Femur (tissue), 1 donor: Measurements from ENCODE around the gene TCHHL1.
"Not testable (repeated sequence)": the region's sequence is repeated elsewhere in the genome, so short reads cannot be mapped to it uniquely, and the experiment has no call there.

Source experiments
- DNase-seq: peaks from one replicate; pipeline ENCODE4 v3.0.0-alpha.2; 2017

Gene TCHHL1

GRCh38 chr1:152084853-152085252 lies 4.0 kb downstream of the TCHHL1 start:
- no peak for DNase-seq

DNA sequence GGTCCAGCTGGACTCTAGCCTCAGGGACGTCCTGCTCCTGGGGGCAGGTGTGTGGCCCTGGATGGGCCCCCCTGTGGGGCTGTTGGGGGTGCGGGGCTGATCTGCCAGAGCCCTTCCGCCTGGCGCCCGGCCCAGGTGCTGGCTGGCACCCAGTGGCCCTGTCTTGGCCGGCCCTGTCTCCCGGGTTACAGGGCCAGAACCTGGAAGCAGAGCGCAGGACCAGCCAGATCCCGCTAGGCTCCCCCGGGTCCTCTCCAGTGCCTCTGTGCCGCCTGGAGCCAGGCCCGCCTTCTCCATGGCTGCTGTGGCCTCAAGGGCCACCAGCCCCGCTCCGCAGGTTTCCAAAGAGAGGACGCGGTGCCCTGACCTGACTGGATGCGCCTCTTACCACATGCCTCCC lies 7.8 kb downstream of the TCHHL1 start:
- not testable (repeated sequence) for DNase-seq

DNA sequence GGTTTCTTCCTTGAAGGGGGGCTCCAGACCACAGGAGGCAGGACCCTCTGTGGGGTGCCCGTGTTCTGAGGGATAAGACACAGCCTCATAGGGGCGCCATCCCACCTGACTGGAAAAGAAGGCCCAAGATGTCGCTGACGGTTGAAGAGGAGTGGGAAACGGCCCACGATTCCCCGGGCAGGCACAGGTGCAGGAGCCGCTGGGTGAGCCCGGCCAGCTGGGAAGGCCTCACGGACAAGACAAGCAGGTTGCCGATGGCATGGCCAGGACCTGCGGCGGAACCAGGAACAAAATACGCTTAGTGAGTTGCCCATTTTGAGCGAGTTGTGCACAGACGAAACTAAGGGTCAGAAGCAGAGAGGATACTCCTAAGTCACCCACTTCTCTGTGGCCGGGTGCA lies 8.4 kb downstream of the TCHHL1 start:
- not testable (repeated sequence) for DNase-seq

DNA sequence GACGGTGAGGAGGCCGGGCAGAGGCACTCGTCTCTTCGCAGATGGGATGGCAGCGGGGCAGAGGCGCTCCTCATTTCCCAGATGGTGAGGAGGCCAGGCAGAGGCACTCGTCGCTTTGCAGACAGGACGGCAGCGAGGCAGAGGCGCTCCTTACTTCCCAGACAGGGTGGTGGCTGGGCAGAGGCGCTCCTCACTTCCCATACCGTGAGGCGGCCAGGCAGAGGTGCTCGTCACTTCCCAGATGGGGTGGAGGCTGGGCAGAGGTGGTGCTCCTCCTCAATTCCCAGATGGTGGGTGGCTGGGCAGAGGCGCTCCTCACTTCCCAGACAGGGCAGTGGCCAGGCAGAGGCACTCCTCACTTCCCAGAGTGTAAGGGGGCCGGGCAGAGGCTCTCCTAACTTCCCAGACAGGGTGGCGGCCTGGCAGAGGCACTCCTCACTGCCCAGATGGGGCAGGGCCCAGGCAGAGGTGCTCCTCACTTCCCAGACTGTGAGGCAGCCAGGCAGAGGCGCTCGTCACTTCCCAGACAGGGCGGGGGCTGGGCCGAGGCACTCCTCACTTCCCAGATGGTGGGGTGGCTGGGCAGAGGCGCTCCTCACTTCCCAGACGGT lies 9.9 kb downstream of the TCHHL1 start:
- no peak for DNase-seq

GRCh38 chr1:152072311-152072710 lies 16.6 kb downstream of the TCHHL1 start:
- DNase-seq: no peak

- no peak for DNase-seq
Observed at GRCh38 chr1:152071123-152071522, 17.7 kb downstream of the TCHHL1 start.

DNA sequence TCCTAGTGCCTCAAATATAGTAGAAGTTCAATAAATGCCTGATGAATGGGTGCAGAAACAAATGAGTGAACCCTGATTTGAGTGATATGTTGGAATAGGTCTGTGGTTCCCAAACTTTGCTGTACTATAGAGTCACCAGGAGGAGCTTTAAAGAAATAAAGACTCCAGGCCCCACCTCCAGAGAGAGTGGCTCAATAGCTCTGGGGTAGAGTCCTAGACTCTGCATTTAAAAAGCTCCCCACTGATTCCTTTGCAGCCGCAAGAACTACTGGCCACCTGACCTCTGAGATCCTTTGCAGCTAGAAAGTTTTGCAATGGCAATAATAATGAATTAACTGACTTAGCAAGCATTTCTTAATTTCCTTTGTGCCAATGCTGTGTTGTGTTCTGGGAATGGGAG lies 20.9 kb downstream of the TCHHL1 start:
- no peak for DNase-seq

DNA sequence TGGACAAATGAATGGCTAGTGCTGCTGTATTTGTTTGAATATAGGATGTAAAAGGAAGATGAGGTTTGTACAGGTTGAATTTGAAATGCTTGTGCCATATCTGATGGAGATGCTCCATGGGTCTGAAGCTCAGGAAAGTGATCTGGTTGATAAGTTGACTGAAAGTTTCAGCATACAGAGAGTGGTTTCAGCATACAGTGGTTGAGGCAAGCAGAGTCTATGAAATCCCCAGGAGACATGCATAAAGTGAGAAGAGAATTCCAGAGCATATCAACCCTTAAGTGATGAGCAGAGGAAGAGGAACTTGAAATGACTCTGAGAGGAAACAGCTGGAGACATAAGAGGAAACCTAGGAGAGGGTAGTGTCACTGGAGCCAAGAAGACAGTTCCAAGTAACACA lies 21.7 kb downstream of the TCHHL1 start:
- DNase-seq: no peak

GRCh38 chr1:152061952-152062351 lies 26.9 kb downstream of the TCHHL1 start:
- DNase-seq: no peak

GRCh38 chr1:152053375-152053774 lies 35.5 kb downstream of the TCHHL1 start:
- DNase-seq: no peak

GRCh38 chr1:152052606-152053005 lies 36.3 kb downstream of the TCHHL1 start:
- peak; percentile 85 for DNase-seq

DNA sequence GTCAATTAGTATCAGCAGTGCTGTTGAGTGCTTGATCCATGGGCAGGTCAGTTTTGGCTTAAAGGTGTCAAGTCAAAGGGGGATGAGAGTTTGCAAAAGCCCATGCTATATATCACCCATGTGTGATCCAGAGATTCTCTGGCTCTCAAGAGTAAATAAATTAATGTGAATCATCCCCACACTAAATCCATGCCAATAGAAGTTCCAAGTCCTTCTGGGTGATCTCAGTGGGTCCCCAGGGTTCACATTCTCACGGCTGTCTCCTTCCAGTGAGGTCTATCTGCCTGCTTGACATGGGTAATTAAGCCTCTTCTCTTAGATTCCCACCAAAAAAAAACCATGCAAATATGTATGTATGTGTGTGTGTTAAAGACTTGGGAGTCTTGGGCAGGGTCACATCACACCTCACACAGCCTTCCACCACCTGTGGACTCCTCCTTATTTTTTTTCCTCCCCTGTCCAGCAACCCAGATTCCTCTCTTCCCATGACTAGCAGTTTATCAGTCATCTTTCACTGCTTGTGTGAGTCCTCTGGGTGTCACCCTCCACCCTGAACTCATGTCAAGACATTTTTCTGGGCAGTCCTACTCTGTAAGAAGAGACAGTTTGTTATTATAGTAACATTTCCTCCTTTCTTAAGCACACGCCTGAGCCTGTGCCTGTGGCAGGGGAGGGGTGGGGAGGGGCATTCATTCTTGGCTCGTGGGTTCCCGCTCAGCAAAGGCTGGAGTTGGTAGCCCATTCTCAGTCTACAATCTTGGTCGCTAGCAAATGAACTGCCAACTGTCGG lies 37.8 kb downstream of the TCHHL1 start:
- DNase-seq: no peak

- DNase-seq: no peak
Observed at GRCh38 chr1:152049291-152050083, 39.4 kb downstream of the TCHHL1 start.

- peak; percentile 54 for DNase-seq
Observed at GRCh38 chr1:152048416-152049009, 40.4 kb downstream of the TCHHL1 start.

DNA sequence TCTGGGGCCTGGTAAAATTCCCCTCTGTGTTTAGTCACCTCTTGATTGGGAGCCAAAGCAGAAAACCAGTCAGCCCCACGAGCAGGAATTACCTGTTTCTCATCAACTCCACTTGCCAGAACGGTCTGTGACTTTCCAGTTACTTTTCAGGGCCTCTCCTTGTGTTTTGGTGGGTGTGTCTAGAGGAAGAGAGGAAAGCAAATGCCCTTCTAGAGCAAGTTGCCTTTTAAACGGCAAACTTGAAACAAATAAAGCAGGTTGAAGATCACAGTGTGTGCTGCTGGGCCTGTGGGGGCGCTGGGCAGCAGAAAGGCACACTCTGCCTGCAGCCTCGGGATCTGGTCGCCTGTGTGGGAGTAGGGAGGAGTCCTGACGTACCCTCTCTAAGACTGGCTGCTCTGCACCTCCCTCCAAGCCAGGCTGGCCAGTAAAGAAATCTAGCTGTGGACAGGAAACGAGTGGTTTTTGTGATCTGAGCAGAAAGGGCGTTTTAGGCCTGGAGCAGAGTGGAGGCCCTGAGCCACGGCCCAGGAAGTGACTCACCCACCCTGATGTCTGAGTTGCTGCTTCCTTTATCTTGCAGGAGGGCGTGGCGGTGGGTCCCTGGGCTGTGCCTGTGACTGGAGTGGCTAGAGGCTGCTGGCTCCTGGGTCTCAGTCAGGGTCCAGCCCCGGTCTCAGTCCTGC lies 41.0 kb downstream of the TCHHL1 start:
- peak; percentile 91 for DNase-seq

DNA sequence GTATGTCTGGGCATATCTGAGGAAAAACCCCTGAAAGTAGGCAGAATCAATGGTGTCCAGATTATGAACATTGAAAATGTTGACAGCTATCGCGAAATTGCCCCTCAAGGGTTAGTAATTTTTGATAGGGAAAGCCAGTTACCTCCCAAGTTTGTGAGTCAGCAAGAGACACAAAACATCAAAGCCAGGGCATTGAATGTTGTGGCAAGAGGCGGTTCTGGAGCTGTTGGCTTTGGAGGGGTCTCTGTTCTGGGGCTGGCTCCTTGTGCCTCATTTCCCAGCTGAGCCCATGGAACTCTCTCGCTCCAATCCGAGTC lies 41.5 kb downstream of the TCHHL1 start:
- no peak for DNase-seq

- DNase-seq: no peak
Observed at GRCh38 chr1:152044386-152044785, 44.5 kb downstream of the TCHHL1 start.

- DNase-seq: no peak
Observed at GRCh38 chr1:152043870-152044269, 45.0 kb downstream of the TCHHL1 start.

DNA sequence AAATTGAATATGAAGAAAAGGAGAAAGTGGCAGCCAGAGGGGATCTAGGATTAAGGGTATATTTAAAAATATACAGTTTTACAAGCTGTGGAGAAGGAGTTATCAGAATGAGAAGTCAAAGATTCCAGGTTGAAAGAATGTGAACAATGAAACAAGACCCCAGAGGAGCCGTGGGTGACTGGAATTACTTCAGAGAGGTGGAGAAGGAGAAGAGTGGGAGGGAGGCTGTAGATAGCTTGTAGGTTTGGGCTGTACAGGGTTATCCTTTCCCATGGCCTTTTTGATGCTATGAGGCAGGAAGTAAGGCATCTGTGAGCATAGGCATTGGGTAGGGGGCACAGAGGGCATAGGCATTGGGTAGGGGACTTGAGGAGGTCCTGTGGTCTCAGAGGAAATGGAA lies 46.8 kb downstream of the TCHHL1 start:
- DNase-seq: no peak

GRCh38 chr1:152039886-152040285 lies 49.0 kb downstream of the TCHHL1 start:
- DNase-seq: no peak

DNA sequence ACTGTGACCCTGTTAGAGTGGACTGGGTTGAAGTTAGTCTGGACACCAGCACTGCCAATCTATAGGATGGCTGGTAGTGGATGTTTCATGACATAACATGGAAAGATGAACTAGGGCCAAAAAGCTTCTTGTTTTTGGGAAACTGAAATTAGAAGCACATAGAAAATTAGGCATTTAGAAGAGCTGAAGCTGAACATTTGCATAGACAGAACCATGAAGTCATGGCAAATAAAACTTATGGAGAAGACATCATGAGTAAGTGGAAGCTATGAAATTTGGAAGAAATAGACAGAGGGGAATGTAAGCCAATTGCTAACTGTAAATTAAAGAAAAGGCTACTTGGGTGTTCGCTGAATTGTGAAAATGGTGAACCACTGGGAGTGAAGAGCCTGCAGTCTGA lies 49.4 kb downstream of the TCHHL1 start:
- no peak for DNase-seq

DNA sequence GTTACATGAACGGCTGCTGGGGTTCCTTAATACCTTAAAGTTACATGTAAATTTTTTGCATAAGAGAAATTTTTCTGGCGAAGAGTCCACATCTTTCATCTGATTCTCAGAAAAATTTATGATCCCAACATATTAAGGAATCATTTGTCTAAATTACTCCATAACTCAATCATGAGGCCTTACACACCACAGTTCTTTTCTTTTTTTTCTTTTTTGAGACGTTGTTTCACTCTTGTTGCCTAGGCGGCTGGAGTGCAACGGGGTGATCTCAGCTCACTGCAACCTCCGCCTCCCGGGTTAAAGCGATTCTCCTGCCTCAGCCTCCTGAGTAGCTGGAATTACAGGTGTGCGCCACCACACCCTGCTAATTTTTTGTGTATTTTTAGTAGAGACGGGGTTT lies 50.0 kb downstream of the TCHHL1 start:
- no peak for DNase-seq
